ENCODE results near the gene HGS.

The HGS gene

GRCh38 chr17:81705518-81706231 lies 21.9 kb downstream of the HGS start:
- DNase-seq (ENCODE audit: low read depth) = no peak

GRCh38 chr17:81706232-81706611 lies 22.4 kb downstream of the HGS start:
- no peak for DNase-seq (ENCODE audit: low read depth)

DNA sequence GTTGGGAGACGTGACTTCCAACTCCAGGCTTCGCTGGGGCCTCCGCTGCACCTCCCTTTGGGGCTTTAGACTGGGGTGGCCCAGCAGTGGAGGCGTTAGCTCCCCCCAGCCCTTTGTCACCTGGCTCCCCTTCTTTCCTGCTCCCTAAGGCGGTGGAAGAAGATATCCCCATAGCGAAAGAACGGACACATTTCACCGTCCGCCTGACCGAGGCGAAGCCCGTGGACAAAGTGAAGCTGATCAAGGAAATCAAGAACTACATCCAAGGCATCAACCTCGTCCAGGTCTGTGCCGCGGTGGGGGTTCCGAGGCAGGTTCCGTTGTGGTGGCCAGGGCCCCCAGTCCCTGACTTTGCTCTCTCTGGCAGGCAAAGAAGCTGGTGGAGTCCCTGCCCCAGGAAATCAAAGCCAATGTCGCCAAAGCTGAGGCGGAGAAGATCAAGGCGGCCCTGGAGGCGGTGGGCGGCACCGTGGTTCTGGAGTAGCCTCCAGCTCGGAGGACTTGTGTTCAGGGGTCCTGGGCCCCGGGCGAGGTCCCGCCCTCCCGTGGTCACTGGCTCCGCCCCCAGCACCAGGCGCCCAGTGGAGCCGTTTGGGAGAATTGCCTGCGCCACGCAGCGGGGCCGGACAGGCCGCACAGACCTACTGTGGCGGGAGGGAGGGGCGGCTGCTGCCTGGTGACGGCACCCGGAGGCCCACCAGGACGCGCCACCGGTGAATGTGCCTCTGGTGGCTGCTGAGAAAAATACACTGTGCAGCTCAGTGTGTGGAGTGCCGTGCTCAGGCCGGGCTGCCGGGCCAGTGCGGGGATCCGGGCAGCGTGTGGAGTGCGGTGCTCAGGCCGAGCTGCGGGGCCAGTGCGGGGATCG lies 23.2 kb downstream of the HGS start:
- no peak for DNase-seq (ENCODE audit: low read depth)

DNA sequence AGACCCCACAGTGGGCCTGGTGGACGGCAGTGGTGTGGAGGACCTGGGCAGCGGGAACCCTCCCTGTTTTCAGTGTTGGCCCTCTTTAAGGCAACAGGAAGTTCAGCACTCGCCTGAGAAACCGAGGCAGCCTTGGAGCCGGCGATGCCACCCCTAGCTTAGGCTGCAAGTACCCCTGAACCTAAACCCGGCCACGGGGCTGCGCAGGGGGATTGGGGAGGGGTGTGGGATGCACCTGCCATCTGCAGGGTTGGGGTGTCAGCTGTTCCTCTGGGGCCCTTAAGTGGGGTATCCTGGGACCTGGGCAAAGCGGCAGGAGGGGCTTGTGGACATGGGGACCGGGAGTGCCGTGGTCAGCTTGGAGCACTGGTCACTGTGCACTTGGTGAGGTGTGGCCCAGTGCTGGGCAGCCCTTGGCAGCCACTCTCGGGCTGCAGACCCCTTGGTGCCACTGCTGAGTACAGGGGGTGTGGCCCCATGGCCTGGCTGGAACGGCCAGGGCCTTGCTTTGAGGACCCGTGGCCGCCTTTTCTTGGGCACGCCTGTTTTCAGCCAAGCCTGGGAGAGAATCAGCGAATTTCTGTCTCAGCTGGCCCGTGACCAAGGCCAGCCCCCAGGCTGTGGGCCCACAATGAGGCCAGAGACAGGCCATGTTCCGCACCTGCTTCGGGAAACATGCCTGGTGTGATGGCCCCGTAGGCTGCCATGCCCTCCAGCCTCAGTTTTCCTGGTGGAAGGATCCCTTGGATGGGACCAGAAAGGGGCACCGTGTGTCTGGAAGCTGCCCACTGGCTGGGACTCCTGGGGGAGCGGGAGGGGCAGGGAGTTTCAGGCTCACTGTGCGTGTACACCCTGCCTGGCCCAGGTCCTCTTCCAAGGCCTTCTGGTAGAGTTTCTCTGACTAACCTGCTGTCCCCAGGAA lies 24.2 kb downstream of the HGS start:
- no peak for DNase-seq (ENCODE audit: low read depth)

- DNase-seq (ENCODE audit: low read depth) = no peak
These were observed 25.0 kb downstream of the HGS start for GRCh38 chr17:81708739-81709185.

- DNase-seq (ENCODE audit: low read depth) = peak; percentile 38
These were observed 26.9 kb downstream of the HGS start for GRCh38 chr17:81710514-81711308.

GRCh38 chr17:81711814-81712467 lies 28.1 kb downstream of the HGS start, which contains the start of gene SLC25A10:
SLC25A10 (plus strand) TSS chr17:81712284; CDS start chr17:81712427, 143 bp downstream.
- peak; percentile 73 for DNase-seq (ENCODE audit: low read depth)

DNA sequence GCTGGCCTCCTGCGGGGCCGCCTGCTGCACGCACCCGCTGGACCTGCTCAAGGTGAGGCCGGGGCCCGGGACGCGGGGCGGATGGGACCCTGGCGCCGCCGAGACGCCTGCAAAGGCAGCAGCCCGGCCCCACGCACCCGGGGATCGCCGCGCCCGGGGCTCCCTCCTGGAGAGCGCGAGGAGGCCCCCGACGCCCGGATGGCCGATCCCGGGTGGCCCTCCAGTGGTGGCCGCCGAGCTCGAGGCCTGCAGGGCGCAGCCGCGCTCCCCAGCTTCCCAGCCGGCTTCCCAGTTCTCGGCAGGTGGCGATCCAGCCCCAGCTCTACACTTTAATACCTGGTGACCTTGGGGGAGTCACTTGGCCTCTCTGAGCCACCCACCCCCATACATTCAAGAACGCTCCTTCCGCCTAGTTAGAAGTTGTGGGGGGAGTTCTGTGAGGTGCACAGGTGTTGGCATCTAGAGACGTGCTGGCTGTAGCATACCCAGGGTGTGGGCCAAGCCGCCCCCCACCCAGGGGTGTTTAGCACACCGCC lies 28.7 kb downstream of the HGS start:
- peak; percentile 44 for DNase-seq (ENCODE audit: low read depth)

DNA sequence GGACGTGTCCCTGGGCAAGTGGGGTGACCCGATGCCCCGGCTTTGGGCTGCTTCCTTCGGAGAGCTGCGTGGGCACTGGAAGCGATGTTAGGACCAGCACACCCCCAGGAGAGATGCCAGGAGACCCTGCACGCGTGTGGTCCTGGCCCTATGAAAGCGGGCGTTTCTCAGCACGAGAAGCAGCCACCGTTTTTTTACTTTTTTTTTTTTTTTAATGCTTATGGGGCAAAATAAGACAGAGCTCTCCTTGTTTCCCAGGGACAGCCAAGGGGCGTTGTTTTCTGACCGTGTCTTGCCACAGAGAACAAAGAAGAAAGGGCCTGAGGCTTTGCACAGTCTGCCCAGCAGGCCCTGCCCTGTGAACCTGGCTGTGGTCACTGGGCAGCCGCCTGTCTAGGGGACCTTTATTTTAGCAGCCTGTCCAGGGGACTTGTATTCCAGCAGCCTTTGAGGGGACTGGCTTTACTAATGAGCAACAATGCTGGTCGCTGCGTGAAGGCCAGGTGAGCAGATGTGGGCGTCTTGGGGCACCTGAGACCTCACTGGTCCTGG lies 29.3 kb downstream of the HGS start:
- peak; percentile 14 for DNase-seq (ENCODE audit: low read depth)

GRCh38 chr17:81713556-81714411 lies 30.0 kb downstream of the HGS start:
- peak; percentile 5 for DNase-seq (ENCODE audit: low read depth)

- DNase-seq (ENCODE audit: low read depth) = no peak
These were observed 30.7 kb downstream of the HGS start for GRCh38 chr17:81714412-81715106.

DNA sequence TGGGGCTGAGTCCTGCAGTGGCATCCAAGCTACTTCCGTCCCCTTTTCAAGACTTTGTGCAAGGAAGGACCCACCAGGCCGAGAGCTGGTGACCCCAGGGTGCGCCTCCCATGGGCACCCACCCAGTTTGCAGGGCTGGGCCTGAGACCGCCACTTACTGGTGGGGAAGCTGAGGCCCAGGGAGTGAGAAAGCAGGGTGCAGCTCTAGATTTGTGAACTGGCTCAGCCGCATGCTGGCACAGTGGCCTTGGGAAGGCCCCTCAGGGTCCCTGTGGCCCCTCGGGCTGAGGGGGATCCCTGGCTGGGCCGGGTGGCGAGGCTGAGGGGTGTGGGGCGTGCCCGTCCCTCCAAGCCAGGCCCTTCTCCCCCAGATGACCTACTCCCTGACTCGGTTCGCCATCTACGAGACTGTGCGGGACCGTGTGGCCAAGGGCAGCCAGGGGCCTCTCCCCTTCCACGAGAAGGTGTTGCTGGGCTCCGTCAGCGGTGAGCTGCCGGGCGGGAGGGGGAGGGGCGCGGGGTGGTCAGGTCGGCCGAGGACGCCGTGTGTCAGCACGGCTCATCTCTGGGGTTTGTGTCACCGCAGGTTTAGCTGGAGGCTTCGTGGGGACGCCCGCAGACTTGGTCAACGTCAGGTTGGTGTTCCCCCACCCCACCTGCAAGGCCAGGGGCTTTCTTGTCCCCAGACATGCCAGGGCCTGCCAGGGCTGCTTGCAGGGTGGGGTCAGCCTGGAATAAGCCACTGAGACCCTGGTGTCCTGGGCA lies 31.5 kb downstream of the HGS start:
- no peak for DNase-seq (ENCODE audit: low read depth)

DNA sequence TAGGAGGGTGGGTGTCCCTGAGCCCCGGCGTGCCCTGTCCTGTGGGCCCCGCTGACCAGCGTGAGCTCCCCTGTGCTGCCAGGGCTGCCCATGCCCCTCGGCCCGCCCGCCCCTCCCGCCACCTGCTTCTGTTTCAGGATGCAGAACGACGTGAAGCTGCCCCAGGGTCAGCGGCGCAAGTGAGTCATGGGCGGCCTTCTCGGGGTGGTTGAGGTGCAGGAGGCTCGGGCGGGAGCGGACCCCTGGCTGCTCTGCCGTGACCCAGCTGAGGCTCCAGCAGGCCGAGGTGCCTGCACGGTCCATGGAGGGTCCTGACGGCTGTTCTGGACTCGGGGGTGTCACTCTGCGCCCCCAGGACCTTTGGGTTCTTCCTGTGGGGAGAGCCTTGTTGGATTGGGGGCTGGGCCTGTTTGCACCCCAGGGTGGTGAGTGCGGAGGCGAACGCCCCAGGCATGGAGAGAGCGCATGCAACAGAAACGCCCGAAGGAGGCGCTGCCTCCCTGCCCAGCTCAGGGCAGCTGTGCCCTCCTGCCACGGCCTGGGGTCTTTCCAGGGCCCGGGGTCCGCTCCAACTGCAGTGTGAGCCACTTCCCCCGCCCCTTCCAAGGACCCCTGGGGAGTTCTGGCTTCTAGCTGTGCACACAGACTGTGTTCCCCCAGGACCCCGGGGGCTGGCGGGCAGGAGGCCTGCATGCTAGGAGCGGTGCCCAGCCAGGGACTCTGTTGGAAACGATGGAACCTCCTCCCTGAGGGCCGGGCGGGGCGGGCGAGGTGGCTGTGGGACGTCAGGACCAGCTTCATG lies 32.3 kb downstream of the HGS start:
- no peak for DNase-seq (ENCODE audit: low read depth)

DNA sequence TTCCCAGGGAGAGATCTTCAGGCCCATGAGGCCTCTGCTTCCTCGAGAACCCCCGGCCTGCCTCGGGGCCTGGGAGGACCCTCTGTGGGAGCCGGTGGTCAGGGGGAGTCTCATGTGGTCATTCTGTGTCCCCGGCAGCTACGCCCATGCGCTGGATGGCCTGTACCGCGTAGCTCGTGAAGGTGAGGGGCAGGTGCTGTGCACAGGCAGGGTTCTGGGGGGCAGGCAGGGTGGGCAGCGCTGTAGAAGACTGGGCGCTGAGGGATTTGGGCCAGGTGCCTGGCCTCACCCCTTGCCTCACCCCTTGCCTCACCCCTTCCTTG lies 32.8 kb downstream of the HGS start:
- no peak for DNase-seq (ENCODE audit: low read depth)

DNA sequence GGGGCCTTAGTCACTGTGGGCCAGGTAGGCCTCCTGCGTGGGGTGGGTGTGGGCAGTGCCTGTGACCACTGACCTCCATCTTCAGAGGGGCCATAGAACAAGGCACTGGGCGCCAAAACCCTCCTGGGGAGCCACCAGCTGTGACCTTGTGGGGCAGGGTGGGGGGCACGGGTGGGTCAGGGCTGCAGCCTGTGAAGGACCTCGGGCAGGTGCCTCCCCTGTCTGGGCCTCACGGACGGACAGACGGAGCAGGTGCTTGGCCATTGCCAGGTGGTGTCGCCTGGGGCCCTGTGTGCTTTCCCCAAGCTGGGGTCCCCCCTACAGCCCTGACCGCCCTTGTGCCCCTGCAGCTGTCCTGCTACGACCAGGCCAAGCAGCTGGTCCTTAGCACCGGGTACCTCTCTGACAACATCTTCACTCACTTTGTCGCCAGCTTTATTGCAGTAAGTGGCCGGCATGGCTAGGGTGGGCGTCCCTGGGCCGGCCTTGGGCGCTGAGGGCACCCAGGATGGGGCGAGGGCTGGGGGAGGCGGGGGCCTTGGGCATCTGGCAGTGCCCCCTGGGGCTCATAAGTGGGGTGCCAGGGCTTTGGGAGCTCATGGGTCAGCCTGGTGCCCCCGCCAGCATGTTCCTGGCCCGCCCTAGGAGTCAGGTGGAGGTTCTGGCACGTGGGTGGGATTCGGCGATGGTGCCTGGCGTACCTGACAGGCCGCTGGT lies 33.4 kb downstream of the HGS start:
- DNase-seq (ENCODE audit: low read depth) = no peak

GRCh38 chr17:81717766-81718089 lies 33.9 kb downstream of the HGS start:
- no peak for DNase-seq (ENCODE audit: low read depth)
